Left ventricle myocardium superior (tissue), 1 donor: ENCODE data around the gene PIP5KL1. TPM values are rescaled to one million over a fixed set of nuclear protein-coding genes. Genes with fewer than 3 reads are reported as not detected.
A peak's percentile ranks its signal among the peaks of the same experiment; 100 is the strongest.

Experiments
- ATAC-seq: fragments of 200-7000 bp; cut with Tn5 transposase; one replicate; pipeline ENCODE4 v1.9.1; 2020; ENCODE audit warnings: mild to moderate bottlenecking, moderate library complexity
- DNase-seq: peaks from one replicate; pipeline ENCODE4 v3.0.0-alpha.2; 2020
- intact Hi-C: fragments of 100-400 bp; cut with micrococcal nuclease; formaldehyde crosslinking; loops from one replicate; pipeline ENCODE4 v1.11.0; 2022
- total RNA-seq: library from RNA; stranded (reverse); fragmentation: NEBNext Ultra II Directional; extraction: Animal tissue kit (Norgen Biotek cat#: 25700); gene quantifications from one replicate; pipeline ENCODE4 v1.2.1, GENCODE V29; 2021
- donor health status: DM: no; HTN: yes; CAD: no; lungs with severe emphysema.

PIP5KL1 gene
- total RNA-seq, 1 donor from 2014 or later, result not detected

DNA sequence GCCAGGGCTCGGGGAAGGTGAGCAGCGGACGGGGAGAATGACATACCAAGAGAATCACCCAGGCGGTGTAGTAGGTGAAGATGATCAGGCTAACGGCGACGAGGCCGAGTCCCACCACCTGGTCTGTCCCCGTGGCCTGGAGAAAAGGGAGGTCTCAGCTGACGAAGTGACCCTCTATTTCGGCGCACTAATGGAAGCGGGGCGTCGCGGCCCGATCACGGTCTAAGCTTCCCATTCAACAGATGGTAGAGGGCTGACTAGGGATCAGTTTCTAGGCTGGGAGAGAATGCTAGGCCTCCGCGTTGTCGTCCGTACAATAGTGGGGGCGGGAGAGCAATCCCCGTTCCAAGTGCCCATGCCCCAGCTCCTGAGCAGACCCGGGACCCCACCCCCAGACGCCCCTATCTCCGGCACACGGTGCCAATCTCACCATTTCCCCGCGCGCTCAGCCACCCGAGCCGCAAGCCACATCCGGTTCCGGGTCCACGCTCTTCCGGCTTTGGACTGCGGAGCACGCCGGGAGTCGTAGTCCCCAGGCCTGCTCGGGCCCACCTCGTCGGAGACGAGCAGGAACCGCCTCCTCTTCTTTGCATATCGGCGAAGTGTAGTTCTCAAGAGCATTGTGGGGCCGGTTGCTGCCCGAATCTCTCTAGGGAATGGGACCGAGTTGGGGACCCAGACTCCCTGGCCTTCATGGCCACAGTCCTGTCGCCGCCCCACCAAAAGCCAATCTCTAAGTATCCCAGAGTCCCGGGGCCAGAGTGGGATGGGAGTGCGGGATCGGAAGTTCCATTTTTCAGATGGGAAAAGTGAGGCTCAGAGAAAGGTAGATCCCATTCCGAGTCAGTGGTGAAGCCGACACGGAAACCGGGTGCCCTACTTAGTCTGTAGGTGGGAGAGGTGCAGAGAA lies 7.1 kb upstream of the PIP5KL1 start, which contains the start of gene DPM2:
DPM2 (minus strand) TSS at position 467 of the 910 bp plus-strand sequence; CDS start at position 433, 34 bp downstream.
- ATAC-seq (peak; percentile 88), DNase-seq (peak; percentile 90)
- intact Hi-C loops, result loop anchor here (5.0 kb wide), 1 partner anchor 95 kb away; no protein-coding TSS in a partner anchor

DNA sequence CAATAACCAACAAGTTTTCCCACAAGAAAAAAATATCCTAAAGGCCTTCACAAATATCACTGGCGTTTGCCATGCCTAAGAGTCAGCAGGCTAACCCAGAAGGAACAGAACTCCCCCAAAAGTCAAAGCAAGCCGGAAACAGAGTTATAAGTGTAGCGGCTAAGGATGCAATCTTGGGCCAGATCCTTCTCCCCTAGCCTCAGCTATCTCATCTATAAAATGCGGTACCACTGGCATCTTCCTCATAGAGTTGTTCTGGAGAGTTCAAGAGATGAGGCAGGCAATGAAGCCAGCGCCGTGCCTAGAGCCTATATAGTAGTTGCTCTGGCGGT lies 6.4 kb upstream of the PIP5KL1 start:
- ATAC-seq (no peak), DNase-seq (no peak)
- intact Hi-C loops, result loop anchor here (5.0 kb wide), 1 partner anchor 95 kb away; no protein-coding TSS in a partner anchor

DNA sequence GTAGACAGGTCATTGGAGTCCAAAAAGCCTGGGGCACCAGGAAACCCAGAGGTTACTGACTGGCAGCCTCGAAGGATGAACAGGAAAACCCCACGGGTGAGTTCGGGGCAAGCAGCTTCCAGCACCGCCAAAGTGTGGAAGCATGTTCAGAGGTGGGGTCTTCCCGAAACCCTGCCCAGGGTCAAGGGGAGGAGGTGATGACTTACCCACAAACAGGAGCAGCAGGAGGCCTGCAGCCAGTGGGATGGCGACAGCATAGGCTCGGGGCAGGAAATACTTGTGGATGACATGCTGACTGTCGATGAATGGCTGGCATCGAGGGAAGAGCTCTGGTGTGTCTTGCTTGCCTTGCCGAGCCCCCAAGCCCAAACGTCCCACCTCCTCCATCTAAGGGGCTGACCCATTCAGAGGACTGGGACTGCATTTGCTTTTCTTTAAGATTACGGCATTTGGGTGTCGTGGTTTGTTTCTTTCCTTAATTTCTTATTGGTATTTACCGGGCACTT lies 5.8 kb upstream of the PIP5KL1 start:
- intact Hi-C loops, result loop anchor here (5.0 kb wide), 1 partner anchor 96 kb away; no protein-coding TSS in a partner anchor
- ATAC-seq (no peak), DNase-seq (no peak)

DNA sequence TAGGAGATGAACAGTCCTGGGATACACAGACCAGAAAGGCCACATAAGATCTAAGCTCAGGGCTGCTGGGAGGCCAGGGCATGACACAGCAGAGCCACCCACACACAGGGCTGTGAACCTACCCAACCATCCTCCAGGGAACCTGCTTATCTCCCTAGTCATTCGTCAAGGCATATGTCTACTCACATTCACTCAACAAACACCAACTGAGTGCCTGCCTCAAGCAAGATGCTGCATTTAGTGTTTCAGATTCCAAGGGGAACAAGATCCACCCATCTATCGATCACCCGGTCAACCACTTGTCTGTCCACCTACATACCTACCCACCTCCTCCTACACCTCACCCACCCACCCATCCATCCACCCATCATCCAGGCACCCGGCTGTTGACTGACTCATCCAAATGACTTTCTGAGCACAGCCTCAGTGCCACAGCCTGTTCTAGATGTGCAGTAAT lies 5.2 kb upstream of the PIP5KL1 start:
- intact Hi-C loops, result loop anchor here (5.0 kb wide), 1 partner anchor 97 kb away; no protein-coding TSS in a partner anchor
- no peak for ATAC-seq
- DNase-seq, result no peak

- intact Hi-C loops, result loop anchor here (5.0 kb wide), 1 partner anchor 97 kb away; no protein-coding TSS in a partner anchor
- ATAC-seq, result no peak
- DNase-seq, result no peak
Observed at GRCh38 chr9:127934986-127935385, 4.4 kb upstream of the PIP5KL1 start.

- ATAC-seq, result no peak
- intact Hi-C loops, result no loop called here
- no peak for DNase-seq
Observed at GRCh38 chr9:127934248-127934647, 3.7 kb upstream of the PIP5KL1 start.

DNA sequence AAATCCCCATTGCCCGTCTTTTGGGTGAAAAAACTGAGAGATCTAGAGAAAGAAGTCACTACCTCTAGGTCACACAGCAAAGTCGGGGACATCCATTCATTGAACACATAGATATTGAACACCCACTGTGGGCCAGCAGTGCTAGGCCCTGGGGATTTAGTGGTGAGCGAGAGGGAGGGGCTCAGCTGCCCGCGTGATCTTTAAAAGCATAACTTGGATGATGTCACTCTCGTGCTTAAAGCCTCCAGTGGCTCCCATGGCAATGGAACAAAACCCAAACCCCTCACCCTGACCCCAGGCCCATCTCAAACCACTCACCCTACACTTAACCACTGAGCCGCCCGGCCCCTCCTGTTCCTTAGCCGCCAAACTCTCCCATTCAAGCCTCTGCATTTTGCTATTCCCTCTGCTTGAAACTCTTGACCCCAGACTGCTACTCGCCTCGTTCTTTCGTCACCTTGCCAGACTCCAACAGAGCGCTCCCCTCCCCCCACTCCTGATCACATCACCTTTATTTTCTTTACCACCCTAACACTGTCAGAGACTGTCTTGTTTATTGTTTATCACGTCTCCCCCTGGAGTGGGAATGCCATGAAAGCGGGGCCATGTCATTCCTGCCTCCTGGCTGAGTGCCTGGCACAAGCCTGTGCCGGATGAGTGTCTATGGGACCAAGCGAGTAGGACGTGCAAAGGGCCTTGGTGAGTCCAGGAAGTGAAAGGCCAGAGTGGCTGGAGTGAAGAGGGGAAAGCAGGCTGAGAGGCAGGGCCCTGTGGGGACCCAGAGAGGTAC lies 710 bp upstream of the PIP5KL1 start:
- intact Hi-C loops, result no loop called here
- ATAC-seq (no peak), DNase-seq (no peak)

- DNase-seq, result no peak
- ATAC-seq, result no peak
- intact Hi-C loops, result no loop called here
Observed at GRCh38 chr9:127929625-127929979, 975 bp downstream of the PIP5KL1 start.

DNA sequence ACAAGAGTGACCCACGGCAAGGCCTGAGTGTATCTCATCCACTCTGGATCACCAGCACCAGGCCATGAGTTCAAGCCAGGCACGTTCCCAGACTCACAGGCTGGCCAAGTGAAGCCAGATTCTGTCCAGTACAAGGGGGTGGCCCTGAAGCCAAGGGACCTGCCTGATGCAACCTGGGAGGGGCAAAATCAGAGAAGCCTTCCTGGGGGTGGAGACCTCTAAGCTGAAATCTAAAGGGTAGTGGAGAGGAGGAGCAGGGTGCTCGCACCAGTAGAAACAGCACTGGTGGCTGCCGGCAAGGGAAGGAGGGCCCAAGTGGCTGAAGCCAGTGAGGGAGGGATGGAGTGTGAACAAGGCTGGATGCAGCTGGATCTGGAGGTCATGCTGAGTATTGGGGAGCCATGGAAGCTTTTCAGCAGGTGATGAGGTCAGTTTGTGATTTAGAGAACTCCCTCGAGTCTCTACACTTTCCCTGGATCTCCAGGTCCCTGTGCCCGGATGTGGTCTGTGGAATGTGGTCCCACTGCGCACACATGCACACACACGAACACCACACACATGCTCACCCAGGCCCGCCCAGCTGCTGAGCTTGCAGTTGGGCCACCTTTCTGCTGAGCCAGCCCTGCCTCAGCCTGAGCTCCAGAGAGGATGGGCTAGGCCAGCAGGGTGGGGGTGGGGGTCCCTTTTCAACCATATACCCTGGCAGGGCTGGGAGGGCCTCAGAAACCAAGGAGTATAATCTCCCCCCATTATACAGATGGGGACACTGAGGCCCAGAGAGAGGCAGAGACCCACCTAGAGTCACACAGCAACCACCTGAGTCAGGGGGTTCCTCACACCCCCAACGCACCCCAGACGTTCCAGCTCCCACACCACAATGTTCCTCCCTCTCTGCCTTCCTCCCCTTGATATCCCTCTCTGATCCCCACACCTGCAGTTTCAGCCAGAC lies 1.6 kb downstream of the PIP5KL1 start:
- intact Hi-C loops, result no loop called here
- no peak for ATAC-seq

DNA sequence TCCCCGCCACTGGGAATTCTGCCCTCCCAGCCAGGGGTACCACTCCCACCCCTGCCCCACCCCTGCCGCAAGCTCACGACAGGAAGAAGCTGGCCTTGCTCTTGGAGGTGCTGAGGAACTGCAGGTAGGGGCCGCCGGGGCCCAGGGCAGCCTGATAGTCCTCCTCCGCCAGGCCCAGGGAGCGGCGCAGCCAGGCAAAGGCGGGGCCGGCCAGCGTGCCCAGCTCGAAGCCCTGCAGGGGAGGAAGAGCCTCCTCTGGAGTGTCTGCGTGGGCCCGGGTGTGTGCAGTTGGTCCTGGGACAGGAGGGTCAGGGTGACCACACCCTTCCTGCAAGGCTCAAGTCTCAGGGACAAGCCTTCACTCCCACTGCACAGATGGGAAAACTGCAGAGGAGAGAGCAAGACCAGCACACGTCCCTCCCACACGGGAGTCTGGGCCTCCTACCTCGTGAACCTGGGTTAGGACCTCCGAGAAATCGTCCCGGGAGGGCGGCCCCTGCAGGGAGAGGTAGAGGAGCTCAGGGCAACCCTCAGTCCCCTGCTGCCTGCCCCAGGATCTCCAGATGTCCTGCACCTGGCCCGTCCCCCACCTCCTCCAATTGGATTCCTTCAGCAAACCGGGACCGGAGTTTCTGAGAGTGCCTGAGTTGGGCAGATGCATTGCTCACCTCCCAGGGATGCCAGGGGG lies 2.4 kb downstream of the PIP5KL1 start:
- ATAC-seq (peak; percentile 7), DNase-seq (no peak)
- intact Hi-C loops, result no loop called here

More for the DNA sequence above, 1.6 kb downstream of the PIP5KL1 start:
- DNase-seq, result no peak

DNA sequence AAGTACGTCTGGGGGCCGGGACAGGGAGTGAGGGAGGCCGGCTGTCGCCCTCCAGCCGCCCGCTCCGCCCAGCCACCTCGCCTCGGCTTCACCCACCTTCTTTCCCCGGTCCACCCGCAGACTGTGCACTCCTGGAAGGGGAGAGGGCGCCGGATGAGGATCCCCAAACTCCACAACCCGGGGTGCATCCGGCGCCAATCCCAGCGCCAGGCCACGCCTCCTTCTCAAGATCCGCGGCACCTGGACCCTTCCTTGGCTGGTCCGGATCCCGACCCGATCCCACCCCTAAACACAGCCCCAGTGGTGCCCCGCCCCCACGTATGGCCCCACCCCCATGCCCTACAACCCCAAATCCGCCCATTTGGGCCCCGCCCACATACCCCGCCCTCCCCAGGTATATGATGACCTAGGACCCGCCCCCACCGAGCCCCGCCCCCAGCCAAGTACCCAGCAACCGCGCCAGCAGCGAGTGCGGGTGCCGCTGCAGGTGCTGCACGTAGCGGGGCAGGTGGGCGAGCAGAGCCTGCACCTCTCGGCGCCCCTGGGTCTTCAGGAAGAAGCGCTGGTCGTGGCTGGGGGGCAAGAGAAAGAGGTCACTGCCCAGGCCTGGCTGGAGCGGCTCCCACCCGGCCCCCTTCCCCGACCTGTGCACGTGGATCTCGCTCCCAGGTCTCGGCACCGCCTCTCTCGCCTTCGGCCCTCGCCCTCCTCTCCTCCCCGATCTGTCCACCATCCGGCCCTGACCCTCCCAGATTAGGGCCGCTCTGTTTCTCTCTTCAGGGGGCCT lies 3.2 kb downstream of the PIP5KL1 start:
- no peak for DNase-seq
- intact Hi-C loops, result no loop called here

GRCh38 chr9:127926906-127927200 lies 3.7 kb downstream of the PIP5KL1 start:
- intact Hi-C loops, result no loop called here
- ATAC-seq (no peak), DNase-seq (no peak)

More for the DNA sequence above, 3.2 kb downstream of the PIP5KL1 start:
- ATAC-seq, result no peak

DNA sequence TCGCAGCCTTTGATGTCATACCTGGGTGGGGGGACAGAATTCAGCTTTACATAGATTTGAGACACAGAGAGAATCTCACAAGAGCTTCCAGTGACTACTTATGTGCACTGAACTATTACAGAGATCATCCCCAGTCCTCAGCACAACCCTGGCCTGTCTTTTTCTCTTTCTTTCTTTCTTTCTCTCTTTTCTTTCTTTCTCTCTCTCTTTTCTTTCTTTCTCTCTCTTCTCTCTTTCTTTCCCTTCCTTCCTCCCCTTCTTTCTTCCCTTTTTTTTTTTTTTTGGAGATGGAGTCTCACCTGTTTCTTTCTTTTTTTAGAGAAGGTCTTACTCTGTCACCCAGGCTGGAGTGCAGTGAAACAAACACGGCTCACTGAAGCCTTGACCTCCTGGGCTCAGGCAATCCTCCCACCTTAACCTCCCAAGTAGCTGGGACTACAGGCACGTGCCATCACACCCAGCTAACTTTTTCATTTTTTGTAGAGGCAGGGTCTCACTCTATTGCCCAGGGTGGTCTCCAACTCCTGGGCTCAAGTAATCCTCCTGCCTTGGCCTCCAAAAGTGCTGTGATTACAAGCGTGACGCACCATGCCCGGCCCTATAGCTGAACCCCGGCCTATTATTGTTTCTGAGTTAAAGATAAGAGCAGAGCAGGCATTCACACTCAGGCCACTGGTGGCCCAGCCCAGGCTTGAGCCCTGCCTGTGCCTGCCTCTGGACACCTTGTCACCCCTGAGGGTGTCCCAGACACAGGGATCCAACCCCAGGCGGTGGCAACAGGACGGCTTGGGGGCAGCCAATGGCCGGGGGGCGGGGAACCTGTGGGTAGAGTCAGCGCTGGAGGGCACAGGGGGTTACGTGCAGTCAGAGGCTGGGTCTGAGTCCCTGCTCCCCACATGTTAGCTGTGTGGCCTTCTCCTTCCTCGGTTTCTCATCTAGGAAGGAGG lies 4.3 kb downstream of the PIP5KL1 start:
- intact Hi-C loops, result no loop called here
- DNase-seq, result no peak
- ATAC-seq, result no peak

- intact Hi-C loops, result loop anchor here (5.0 kb wide), 1 partner anchor 338 kb away; no protein-coding TSS in a partner anchor
- ATAC-seq (no peak), DNase-seq (no peak)
Observed at GRCh38 chr9:127924736-127925444, 5.7 kb downstream of the PIP5KL1 start.

GRCh38 chr9:127923771-127924170 lies 6.8 kb downstream of the PIP5KL1 start:
- ATAC-seq (no peak), DNase-seq (no peak)
- intact Hi-C loops, result loop anchor here (5.0 kb wide), 1 partner anchor 336 kb away; no protein-coding TSS in a partner anchor

- no peak for ATAC-seq
- intact Hi-C loops, result loop anchor here (5.0 kb wide), 1 partner anchor 336 kb away; no protein-coding TSS in a partner anchor
- no peak for DNase-seq
Observed at GRCh38 chr9:127923046-127923445, 7.5 kb downstream of the PIP5KL1 start.
